ENCODE data around the gene NAT16. TPM values are rescaled to one million over a fixed set of nuclear protein-coding genes. Genes with fewer than 3 reads are reported as not detected.

The NAT16 gene
- total and polyA plus RNA-seq, 2 of the 4 experiments (the other 2 are of a cell fraction) = 0.05 TPM; not detected in 1

- H3K9me1 ChIP-seq (ENCODE audit: insufficient read depth, low read length) = peaks cover 5% of the 10 kb centered on the region; the same call in 1 of the 2 replicates
- no peak overlapping the region for H2AK5ac ChIP-seq (ENCODE audit: low read depth, low read length)
- intact Hi-C loops (cut with micrococcal nuclease) (no loop called here), in situ Hi-C loops (cut with MboI; ENCODE audit: low sequenced_read_pairs) (no loop called here), dilution Hi-C loops (cut with HindIII; ENCODE audit: low sequenced_read_pairs, unreplicated experiment) (no loop called here)
- H4K8ac ChIP-seq (ENCODE audit: low read depth in 2 of 2, low read length in 2 of 2) = peak overlapping the region; percentile 43 to 47; a peak in 2 of 4 replicates
- H3K9ac ChIP-seq (ENCODE audit: low read depth, low read length) = no peak overlapping the region
- WGBS, 2 experiments (ENCODE audit: extremely low coverage in 2 of 2, insufficient read length in 1 of 2) = no CpG with 5 or more reads among the region's 3 CpGs
- BruUV-seq (replicated peaks) = no TSS peak
- ATAC-seq (ENCODE audit: low read depth) (peak; percentile 1; the same call in 1 of the 2 replicates), DNase-seq (peak; percentile 57)
- peak overlapping the region; percentile 70; the same call in 1 of the 2 replicates for H4K91ac ChIP-seq (ENCODE audit: insufficient read depth, low read depth, low read length)
- peak overlapping the region; percentile 59; the same call in 1 of the 2 replicates for H4K5ac ChIP-seq (ENCODE audit: low read depth, low read length)
- H2AFZ ChIP-seq (replicated peaks; ENCODE audit: low read length, poor library complexity) = no peak overlapping the region
- peak overlapping the region; percentile 87 for H2BK15ac ChIP-seq (ENCODE audit: low read depth, low read length)
- no peak overlapping the region for H2AK9ac ChIP-seq (replicated peaks; ENCODE audit: low read depth, low read length, poor library complexity)
- no peaks in the 10 kb centered on the region for H3K9me3 ChIP-seq (ENCODE audit: control insufficient read depth, insufficient read depth, low read length)
- no peak overlapping the region for H3K23ac ChIP-seq (ENCODE audit: low read depth, low read length)
- H3K4me1 ChIP-seq (ENCODE audit: control insufficient read depth, insufficient read depth, low read length) = peaks cover 14% of the 10 kb centered on the region; the same call in 1 of the 2 replicates
- H3K79me1 ChIP-seq (ENCODE audit: low read depth in 1 of 2, low read length in 2 of 2) = peaks cover 0 to 11% of the 10 kb centered on the region in 2 experiments; a peak in 2 of 4 replicates
- H3K4me3 ChIP-seq (ENCODE audit: insufficient read depth, low read depth, low read length) = no peak overlapping the region
- peak overlapping the region; percentile 72; the same call in 1 of the 2 replicates for H3K4ac ChIP-seq (ENCODE audit: low read depth, low read length)
- ChIA-PET POLR2A (ENCODE audit: unreplicated experiment) (interaction anchor here (1.0 to 1.8 kb wide), 2 partner anchors 46 to 55 kb away, joined by 4 to 5 read pairs; partner anchors contain the start of gene TRIM56), CTCF (interaction anchor here (0.8 to 2.1 kb wide), 2 partner anchors 52 to 142 kb away, joined by 3 to 8 read pairs; no protein-coding TSS in a partner anchor)
- no peak overlapping the region; the same call in 1 of the 2 replicates for H3K14ac ChIP-seq (replicated peaks; ENCODE audit: low read depth, low read length)
- H3K27me3 ChIP-seq (ENCODE audit: control insufficient read depth, insufficient read depth, low read length) = no peaks in the 10 kb centered on the region
- H3K18ac ChIP-seq (ENCODE audit: low read depth, low read length) = no peak overlapping the region
- peak overlapping the region; percentile 90 for H2BK120ac ChIP-seq (ENCODE audit: low read depth, low read length)
- peak overlapping the region; percentile 72; the same call in 1 of the 2 replicates for H2BK20ac ChIP-seq (ENCODE audit: low read depth, low read length)
- H4K20me1 ChIP-seq (ENCODE audit: insufficient read depth, low read length) = peaks cover 23% of the 10 kb centered on the region
- TF ChIP-seq NFE2L2 (IDR thresholded peaks at IDR 0.05; ENCODE audit: low read depth, low read length) = no peak
- no peak; the same call in 1 of the 2 replicates for TF ChIP-seq POLR2A (IDR thresholded peaks at IDR 0.05; ENCODE audit: low read depth, low read length)
- TF ChIP-seq CHD1 (IDR thresholded peaks at IDR 0.05; ENCODE audit: low read depth, low read length) = no peak
- TF ChIP-seq MXI1 (IDR thresholded peaks at IDR 0.05; ENCODE audit: borderline replicate concordance, low read depth, low read length) = no peak
- TF ChIP-seq BHLHE40 (IDR thresholded peaks at IDR 0.05; ENCODE audit: low read depth, low read length) = no peak
- TF ChIP-seq RFX5 (IDR thresholded peaks at IDR 0.05; ENCODE audit: low read depth, low read length) = no peak
- TF ChIP-seq CEBPB (IDR thresholded peaks at IDR 0.05; ENCODE audit: low read depth, low read length) = no peak
- no peak for TF ChIP-seq MAFK (IDR thresholded peaks at IDR 0.05; ENCODE audit: low read depth, low read length)
- TF ChIP-seq SMC3 (IDR thresholded peaks at IDR 0.05; ENCODE audit: low read depth, low read length) = no peak
- no peak for TF ChIP-seq ELK1 (IDR thresholded peaks at IDR 0.05; ENCODE audit: borderline replicate concordance, low read depth, low read length)
- TF ChIP-seq FOS (IDR thresholded peaks at IDR 0.05; ENCODE audit: low read depth, low read length) = no peak
- TF ChIP-seq CTCF (conservative IDR thresholded peaks at IDR 0.05; ENCODE audit: low read depth, low read length) = no peak
- TF ChIP-seq RCOR1 (IDR thresholded peaks at IDR 0.05; ENCODE audit: insufficient replicate concordance, low read length) = no peak
- TF ChIP-seq MAZ (IDR thresholded peaks at IDR 0.05; ENCODE audit: borderline replicate concordance, low read depth, low read length) = no peak
- TF ChIP-seq RAD21 (IDR thresholded peaks at IDR 0.05; ENCODE audit: low read length) = no peak
- no peak for TF ChIP-seq USF2 (IDR thresholded peaks at IDR 0.05; ENCODE audit: low read depth, low read length)
- peaks cover 20% of the 10 kb centered on the region for H3K36me3 ChIP-seq (ENCODE audit: control insufficient read depth, insufficient read depth, low read length)
- H2BK5ac ChIP-seq (ENCODE audit: low read depth, low read length, poor library complexity, severe bottlenecking) = peak overlapping the region; percentile 75
- H3K56ac ChIP-seq (ENCODE audit: extremely low read depth, insufficient read depth, low read length) = no peak overlapping the region
- H3K4me2 ChIP-seq (ENCODE audit: low read depth, low read length) = no peak overlapping the region
- peak overlapping the region; percentile 31; the same call in 1 of the 2 replicates for H3K27ac ChIP-seq (ENCODE audit: insufficient read depth, low read length)
Measured at GRCh38 chr7:101140339-101140699, 39.8 kb downstream of the NAT16 start.
